Measurements from ENCODE around the gene SLCO2A1.
"Not testable (repeated sequence)": the region's sequence is repeated elsewhere in the genome, so short reads cannot be mapped to it uniquely, and the experiment has no call there.

The SLCO2A1 gene

DNA sequence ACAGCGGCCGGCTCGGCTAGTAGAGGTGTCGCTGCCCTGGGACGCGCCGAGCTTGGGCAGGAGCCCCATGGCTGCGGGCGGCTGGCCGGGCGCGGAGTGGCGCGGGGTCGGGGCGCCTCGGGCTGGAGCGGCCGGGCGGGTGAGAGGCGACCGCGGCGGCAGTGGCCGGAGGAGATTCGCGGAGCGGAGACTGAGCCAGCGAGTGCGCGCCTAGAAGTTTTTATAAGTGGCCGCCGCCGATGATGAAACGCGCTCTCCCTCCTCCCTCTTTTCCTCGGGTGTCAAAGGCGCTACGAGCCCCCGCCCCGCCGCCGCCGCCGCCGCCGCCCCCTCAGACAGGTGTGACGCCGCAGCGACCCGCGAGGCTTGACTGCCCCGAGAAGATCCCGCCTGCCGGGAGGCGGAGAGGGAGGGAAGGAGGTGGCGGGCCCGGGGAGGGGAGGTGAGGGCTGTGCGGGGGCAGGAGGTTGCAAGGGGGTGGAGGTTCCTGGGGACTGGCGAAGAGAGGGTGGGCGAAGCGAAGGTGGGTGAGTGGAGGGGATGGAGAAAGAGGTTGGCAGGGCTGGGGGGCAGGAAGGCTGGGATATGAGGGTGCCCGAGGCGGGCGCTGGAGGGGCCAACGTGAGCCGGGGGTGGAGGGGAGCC is at the start of gene SLCO2A1:
SLCO2A1 (minus strand) TSS at position 192 of the 645 bp plus-strand sequence; CDS start at position 69, 123 bp downstream.
- CTCF ChIA-PET = no interaction called here
- DNase-seq = no peak
- Mint-ChIP-seq H3K27ac (no peak within 1 kb of the TSS), H3K4me3 (peak within 1 kb of the TSS; percentile 55), H3K9me3 (no peaks in the 10 kb centered on the region), H3K27me3 (peaks cover 58% of the 10 kb centered on the region), H3K36me3 (no peaks in the 10 kb centered on the region), H3K4me1 (peaks cover 7% of the 10 kb centered on the region)

DNA sequence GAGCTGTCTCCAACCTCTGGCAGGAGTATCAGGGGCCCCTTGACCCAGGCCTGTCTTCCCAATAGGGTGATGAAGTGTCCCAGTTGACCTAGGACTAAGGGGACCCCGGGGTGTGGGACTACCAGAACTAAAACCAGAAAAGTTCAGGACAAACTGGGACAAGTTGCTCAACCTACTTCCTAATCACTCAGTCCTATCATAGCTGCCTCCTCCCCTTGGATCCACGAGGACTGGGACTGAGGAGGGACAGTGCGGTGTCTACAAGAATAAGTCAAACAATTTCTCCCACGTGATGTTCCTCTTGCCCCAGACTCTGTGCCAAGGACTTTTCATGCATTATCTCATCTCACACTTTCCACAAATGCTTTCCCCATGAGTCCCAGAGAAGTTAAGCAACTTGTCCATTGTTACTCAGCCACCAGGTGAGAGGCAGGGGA is 49.4 kb upstream of the SLCO2A1 start:
- Mint-ChIP-seq H3K27ac (no peak overlapping the region), H3K9me3 (no peaks in the 10 kb centered on the region), H3K27me3 (peaks cover 11% of the 10 kb centered on the region), H3K4me3 (no peak overlapping the region), H3K4me1 (no peaks in the 10 kb centered on the region), H3K36me3 (no peaks in the 10 kb centered on the region)
- CTCF ChIA-PET = no interaction called here
- DNase-seq = no peak

DNA sequence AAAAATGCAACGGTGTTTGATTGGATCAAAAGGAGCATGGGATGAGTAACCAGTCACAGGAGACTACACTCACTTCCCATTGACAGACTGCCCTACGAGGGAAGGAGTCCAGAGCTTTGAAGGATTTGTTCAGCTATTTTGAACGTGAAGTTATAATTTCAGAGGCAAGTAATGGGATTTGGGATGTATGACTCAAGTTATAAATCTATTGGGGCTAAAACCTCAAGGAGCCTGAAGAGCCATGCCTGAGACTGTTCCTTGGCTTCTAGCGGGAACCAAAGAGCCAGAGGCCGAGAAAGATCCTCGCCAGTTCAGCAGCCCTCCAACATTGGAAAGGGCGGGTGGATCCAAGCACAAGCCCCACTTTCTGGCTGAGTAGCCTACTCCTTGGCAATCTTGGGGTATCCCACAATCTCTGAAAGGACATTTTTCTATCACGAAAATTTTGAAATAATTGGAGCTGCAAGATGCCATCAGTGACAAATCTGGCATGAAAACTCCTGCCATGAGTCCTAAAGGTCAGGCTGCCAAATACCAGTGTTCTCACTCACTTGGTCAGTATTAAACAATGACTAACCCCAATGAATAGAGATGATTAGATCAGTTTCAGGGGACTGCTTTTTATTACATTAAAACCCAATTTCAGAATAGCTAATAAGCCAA is 48.6 kb upstream of the SLCO2A1 start:
- CTCF ChIA-PET = no interaction called here
- Mint-ChIP-seq H3K27me3 (peaks cover 5% of the 10 kb centered on the region), H3K9me3 (no peaks in the 10 kb centered on the region), H3K36me3 (no peaks in the 10 kb centered on the region), H3K4me3 (no peak overlapping the region), H3K27ac (no peak overlapping the region), H3K4me1 (no peaks in the 10 kb centered on the region)
- no peak for DNase-seq

DNA sequence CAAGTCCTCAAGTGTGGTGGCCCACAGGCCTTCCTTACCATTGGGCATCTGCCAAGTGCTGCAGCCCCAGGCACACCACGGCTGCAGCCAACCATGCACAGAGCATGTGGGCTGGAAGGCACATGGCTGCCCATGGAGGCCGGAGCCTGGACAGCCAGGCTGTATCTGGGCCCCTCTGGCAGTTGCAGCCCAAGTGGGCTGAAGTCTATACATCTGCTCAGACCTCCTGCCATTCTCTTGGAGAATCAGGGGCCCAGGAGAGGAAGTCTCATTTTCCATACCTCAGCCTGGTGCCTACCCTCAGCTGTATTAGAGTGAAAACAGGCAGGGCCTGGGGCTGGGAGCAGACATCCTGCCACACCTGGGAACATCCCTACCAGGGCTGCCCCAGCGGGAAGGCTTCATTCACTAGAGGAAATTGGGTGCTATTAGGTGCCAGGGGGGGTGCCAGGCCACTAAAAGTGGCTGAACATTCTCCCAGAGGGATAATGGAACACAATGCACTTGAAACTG is 48.0 kb upstream of the SLCO2A1 start:
- no peaks in the 10 kb centered on the region for H3K9me3 Mint-ChIP-seq
- no peak overlapping the region for H3K4me3 Mint-ChIP-seq
- H3K27ac Mint-ChIP-seq = no peak overlapping the region
- H3K27me3 Mint-ChIP-seq = peaks cover 5% of the 10 kb centered on the region
- CTCF ChIA-PET = no interaction called here
- no peak for DNase-seq
- no peaks in the 10 kb centered on the region for H3K36me3 Mint-ChIP-seq
- H3K4me1 Mint-ChIP-seq = no peaks in the 10 kb centered on the region

- H3K27ac Mint-ChIP-seq = peak overlapping the region; percentile 6
- no peaks in the 10 kb centered on the region for H3K4me1 Mint-ChIP-seq
- no peaks in the 10 kb centered on the region for H3K9me3 Mint-ChIP-seq
- CTCF ChIA-PET = no interaction called here
- H3K4me3 Mint-ChIP-seq = no peak overlapping the region
- H3K27me3 Mint-ChIP-seq = peaks cover 5% of the 10 kb centered on the region
- H3K36me3 Mint-ChIP-seq = no peaks in the 10 kb centered on the region
- no peak for DNase-seq
Measured at GRCh38 chr3:134076851-134077250, 47.1 kb upstream of the SLCO2A1 start.

GRCh38 chr3:134075846-134076245 is 46.1 kb upstream of the SLCO2A1 start:
- Mint-ChIP-seq H3K4me1 (no peaks in the 10 kb centered on the region), H3K27me3 (peaks cover 5% of the 10 kb centered on the region), H3K36me3 (no peaks in the 10 kb centered on the region), H3K9me3 (no peaks in the 10 kb centered on the region), H3K4me3 (no peak overlapping the region), H3K27ac (no peak overlapping the region)
- CTCF ChIA-PET = no interaction called here
- DNase-seq = no peak

GRCh38 chr3:134075568-134075825 is 45.8 kb upstream of the SLCO2A1 start:
- Mint-ChIP-seq H3K9me3 (no peaks in the 10 kb centered on the region), H3K27me3 (peaks cover 5% of the 10 kb centered on the region), H3K27ac (no peak overlapping the region), H3K36me3 (no peaks in the 10 kb centered on the region), H3K4me3 (no peak overlapping the region), H3K4me1 (no peaks in the 10 kb centered on the region)
- DNase-seq = no peak
- CTCF ChIA-PET = no interaction called here

DNA sequence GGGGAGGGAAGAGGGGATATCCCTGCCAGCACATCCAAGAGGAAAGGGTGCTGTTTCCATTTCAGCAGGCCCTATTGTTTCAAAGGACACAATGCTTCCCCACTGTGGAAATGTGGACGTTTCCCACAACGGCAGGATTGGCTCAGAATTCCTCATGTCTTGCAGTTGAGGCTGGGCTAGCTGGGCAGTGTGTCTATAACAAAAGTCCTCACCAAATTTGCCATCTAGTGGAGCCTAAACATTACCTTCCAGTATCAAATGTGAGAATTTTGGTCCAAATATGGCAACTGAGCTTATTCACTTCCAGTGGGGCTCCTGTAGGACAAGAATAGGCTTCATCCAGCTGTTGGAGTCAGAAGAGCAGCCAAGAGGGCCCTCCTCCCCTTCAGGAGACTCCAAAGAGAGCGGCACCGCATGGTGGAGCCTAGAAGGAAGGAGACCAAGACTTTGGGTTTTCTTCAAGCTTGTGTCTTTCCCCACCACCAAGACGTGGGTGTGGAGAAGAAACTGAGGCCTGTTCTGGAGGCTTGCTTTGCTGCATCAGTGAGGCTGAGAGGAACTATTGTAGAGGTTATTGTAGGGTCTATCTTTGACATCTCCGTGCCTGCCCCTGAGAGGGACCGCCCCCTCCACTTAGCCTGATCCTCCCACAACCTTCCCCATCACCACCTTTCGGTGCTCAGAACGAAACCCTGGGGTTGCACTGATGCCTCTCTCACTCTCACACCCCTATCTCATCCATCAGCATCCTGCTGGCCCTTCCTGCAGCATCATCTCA is 45.3 kb upstream of the SLCO2A1 start:
- no peaks in the 10 kb centered on the region for H3K36me3 Mint-ChIP-seq
- no peaks in the 10 kb centered on the region for H3K4me1 Mint-ChIP-seq
- H3K4me3 Mint-ChIP-seq = no peak overlapping the region
- CTCF ChIA-PET = no interaction called here
- H3K27me3 Mint-ChIP-seq = peaks cover 5% of the 10 kb centered on the region
- no peaks in the 10 kb centered on the region for H3K9me3 Mint-ChIP-seq
- DNase-seq = no peak
- H3K27ac Mint-ChIP-seq = no peak overlapping the region

DNA sequence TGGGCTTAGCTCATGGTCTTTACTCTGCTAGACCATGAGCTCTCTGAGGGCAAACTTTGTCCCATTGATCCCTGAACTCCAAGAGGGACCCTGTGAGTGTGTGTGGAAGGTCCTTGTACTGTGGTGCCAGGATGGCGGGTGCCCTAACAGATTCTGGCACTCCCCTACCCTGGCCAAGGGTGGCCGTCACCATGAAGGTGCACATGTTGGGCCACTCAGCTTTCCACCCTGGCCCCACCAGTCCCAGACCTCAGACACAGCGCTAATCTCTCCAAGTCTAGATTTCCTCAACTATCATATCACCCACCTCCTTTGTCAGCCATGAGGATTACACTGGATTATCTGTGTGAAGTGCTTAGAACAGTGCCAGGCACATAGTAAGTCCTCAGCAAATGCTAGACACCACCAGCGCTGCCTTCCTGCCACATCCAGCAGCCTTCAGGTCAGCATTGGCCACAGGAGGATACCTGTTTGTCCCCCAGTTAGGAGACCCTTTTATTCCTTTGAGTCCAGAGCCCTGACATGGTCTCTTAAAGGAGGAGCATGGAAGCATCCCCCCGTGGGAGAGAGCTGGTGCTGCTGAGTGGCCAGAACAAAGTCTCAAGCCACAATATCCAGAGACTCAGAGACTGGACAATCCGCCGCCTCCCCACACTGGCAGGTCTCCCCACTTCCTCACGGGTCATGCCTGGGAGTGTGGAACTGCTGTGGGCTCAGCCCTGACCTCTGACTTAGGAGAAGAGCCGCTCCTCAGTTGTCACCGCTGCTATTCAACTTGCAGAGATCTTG is 44.5 kb upstream of the SLCO2A1 start:
- no peak overlapping the region for H3K27ac Mint-ChIP-seq
- no peaks in the 10 kb centered on the region for H3K4me1 Mint-ChIP-seq
- no peak overlapping the region for H3K4me3 Mint-ChIP-seq
- H3K9me3 Mint-ChIP-seq = no peaks in the 10 kb centered on the region
- peaks cover 5% of the 10 kb centered on the region for H3K27me3 Mint-ChIP-seq
- no peaks in the 10 kb centered on the region for H3K36me3 Mint-ChIP-seq
- no peak for DNase-seq
- CTCF ChIA-PET = no interaction called here

DNA sequence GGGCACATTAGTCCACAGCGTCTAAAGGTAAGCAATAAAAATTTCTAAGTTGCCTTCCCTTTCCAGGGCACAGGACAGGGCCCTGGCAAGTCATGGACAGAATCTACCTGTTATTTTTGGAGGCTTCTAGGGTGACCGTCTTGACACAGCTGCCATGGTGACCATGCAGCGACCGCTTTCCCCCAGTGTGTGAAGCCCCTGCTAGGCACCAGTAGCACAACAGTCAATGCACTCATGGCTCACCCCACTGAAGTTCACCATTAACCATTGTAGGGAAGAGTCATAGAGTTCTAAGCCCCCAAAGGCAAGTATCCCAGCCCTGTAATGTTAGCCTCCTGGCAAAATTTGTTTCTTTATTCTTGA is 43.8 kb upstream of the SLCO2A1 start:
- Mint-ChIP-seq H3K4me3 (no peak overlapping the region), H3K36me3 (no peaks in the 10 kb centered on the region), H3K4me1 (no peaks in the 10 kb centered on the region), H3K27me3 (peaks cover 5% of the 10 kb centered on the region), H3K9me3 (no peaks in the 10 kb centered on the region), H3K27ac (no peak overlapping the region)
- no peak for DNase-seq
- CTCF ChIA-PET = no interaction called here

DNA sequence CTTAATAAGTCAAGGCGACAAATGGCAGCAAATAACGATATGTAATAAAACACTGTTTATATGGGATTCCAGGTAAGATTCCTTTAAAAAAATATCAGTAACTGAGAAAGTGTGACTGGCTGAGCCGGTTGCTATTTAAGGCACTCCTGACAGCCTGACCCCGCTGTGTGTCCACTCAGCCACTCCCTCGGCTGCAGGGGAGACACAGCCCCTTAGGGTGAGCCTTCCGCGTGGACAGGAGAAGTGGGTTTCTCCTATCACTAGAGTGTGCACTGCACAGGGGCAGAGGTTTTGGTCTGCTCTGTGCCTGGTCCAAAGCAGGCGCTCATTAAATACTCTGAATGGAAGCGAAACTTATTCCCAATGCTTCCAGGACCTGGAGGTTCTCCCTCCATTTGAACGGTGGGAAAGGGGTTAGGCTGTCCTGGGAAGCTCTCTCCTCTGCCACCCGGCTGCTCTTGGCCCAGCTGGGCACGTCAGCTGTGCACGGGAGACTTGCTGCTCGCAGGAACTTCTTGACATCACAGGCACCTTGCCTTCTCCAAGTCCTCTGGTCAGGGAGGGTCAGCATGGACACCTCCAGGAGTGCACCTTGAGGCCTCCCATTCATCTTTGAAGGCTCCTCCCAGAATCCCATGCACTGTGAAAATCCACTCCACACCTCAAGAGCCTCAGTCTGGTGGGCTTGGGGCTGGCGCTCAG is 43.3 kb upstream of the SLCO2A1 start:
- Mint-ChIP-seq H3K27me3 (peaks cover 5% of the 10 kb centered on the region), H3K4me3 (no peak overlapping the region), H3K36me3 (no peaks in the 10 kb centered on the region), H3K27ac (no peak overlapping the region), H3K9me3 (no peaks in the 10 kb centered on the region), H3K4me1 (no peaks in the 10 kb centered on the region)
- DNase-seq = no peak
- CTCF ChIA-PET = no interaction called here

DNA sequence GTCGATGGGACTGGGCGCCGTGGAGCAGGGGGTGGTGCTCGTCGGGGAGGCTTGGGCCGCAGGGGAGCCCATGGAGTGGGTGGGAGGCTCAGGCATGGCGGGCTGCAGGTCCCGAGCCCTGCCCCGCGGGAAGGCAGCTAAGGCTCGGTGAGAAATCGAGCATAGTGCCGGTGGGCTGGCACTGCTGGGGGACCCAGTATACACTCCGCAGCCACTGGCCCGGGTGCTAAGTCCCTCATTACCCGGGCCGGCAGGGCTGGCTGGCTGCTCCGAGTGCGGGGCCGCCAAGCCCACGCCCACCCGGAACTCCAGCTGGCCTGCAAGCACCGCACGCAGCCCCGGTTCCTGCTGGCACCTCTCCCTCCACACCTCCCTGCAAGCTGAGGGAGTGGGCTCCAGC is 40.6 kb upstream of the SLCO2A1 start:
- H3K4me1 Mint-ChIP-seq, H3K27me3 Mint-ChIP-seq, H3K9me3 Mint-ChIP-seq, H3K4me3 Mint-ChIP-seq, CTCF ChIA-PET, H3K27ac Mint-ChIP-seq, DNase-seq, H3K36me3 Mint-ChIP-seq: not testable (repeated sequence)

DNA sequence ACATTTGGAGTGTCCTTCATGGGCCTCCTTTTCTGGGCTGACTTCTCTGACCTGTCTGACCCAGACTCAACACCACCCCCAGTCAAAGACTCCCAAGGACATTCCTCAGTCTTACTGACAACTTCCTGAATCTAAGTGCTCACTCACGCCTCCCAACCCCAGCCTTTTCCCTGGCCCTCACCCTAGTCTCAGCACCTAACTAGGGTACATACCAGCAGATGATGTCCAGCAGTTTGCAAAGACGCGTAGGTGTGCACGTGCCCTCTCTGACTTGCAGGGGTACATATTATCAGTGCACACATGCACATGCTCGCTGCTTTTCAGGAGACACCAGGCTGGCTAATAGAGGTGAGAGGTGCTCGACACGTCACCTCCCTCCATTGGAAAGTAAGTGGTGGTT is 38.7 kb upstream of the SLCO2A1 start:
- no peaks in the 10 kb centered on the region for H3K4me1 Mint-ChIP-seq
- no peaks in the 10 kb centered on the region for H3K36me3 Mint-ChIP-seq
- H3K4me3 Mint-ChIP-seq = no peak overlapping the region
- no peak overlapping the region for H3K27ac Mint-ChIP-seq
- no peaks in the 10 kb centered on the region for H3K9me3 Mint-ChIP-seq
- CTCF ChIA-PET = no interaction called here
- DNase-seq = no peak
- H3K27me3 Mint-ChIP-seq = peaks cover 8% of the 10 kb centered on the region

DNA sequence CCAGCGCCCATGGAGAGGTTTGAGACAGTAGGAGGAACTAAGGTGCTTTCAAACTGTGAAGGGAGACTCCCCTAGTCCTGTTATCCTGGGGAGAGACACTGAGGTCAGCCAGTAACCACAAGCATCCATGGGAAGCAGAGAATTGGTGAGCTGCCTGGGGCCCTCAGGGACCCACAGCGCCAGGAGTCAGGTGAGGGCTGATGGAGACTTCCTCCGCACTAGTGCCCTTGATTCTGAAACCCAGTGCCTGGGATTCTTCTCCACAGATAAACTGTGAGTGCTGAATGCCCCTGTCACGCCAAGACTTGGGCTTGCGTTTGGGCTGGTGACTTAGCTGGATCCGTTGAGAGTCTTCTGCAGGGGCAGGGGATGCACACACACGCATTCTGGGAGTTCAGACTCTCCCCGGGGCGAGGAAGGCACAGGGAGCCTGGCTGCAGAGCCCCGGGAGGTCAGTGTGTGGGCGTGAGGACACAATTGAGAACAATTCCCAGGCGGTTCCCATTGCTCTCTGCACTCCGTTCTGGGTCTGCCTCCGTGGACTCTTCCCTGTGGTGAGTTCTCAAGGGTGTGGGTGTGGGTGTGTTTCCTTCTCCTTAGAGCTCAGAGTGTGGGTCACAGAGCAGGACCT is 37.9 kb upstream of the SLCO2A1 start:
- Mint-ChIP-seq H3K4me3 (no peak overlapping the region), H3K27me3 (peaks cover 8% of the 10 kb centered on the region), H3K9me3 (no peaks in the 10 kb centered on the region), H3K27ac (no peak overlapping the region), H3K36me3 (no peaks in the 10 kb centered on the region), H3K4me1 (no peaks in the 10 kb centered on the region)
- no peak for DNase-seq
- CTCF ChIA-PET = no interaction called here
